HEK293 (cell line): ENCODE measurements around the gene PDIA4.

ENCODE experiments used
- ELK4 ChIP-seq: IDR thresholded peaks from 2 replicates; pipeline ENCODE4 v1.6.1; 2011; ENCODE audit warnings: mild to moderate bottlenecking, low read depth, low read length, borderline replicate concordance
- HOXA7 ChIP-seq: sonication (generic); formaldehyde crosslinking; IDR thresholded peaks from 2 replicates; pipeline ENCODE4 v1.8.1; 2022; ENCODE audit warnings: missing genetic modification reagents, borderline replicate concordance
- HOXC10 ChIP-seq: sonication (generic); formaldehyde crosslinking; IDR thresholded peaks from 2 replicates; pipeline ENCODE4 v1.8.1; 2023; ENCODE audit warnings: mild to moderate bottlenecking, missing genetic modification reagents
- KLF8 ChIP-seq: fragments of 450-650 bp; formaldehyde crosslinking; IDR thresholded peaks from 2 replicates; pipeline ENCODE4 v1.5.1; 2016; ENCODE audit warnings: missing biosample characterization, missing genetic modification characterization
- MEIS1 ChIP-seq: sonication (generic); formaldehyde crosslinking; IDR thresholded peaks from 2 replicates; pipeline ENCODE4 v1.8.1; 2022; ENCODE audit warnings: missing genetic modification reagents, mild to moderate bottlenecking, borderline replicate concordance
- PRDM4 ChIP-seq: fragments of 450-650 bp; formaldehyde crosslinking; IDR thresholded peaks from 2 replicates; pipeline ENCODE4 v1.5.1; 2017; ENCODE audit warnings: missing biosample characterization, missing genetic modification characterization
- REPIN1 ChIP-seq: fragments of 450-650 bp; formaldehyde crosslinking; IDR thresholded peaks from 2 replicates; pipeline ENCODE4 v1.5.1; 2017; ENCODE audit warnings: missing biosample characterization, missing genetic modification characterization, low read depth
- SP7 ChIP-seq: fragments of 450-650 bp; formaldehyde crosslinking; IDR thresholded peaks from 2 replicates; pipeline ENCODE4 v1.5.1; 2016; ENCODE audit warnings: missing biosample characterization, missing genetic modification characterization
- TCF7L2 ChIP-seq: IDR thresholded peaks from 2 replicates; pipeline ENCODE4 v1.6.1; 2011; ENCODE audit warnings: low read depth, mild to moderate bottlenecking, inconsistent platforms, low read length, moderate library complexity, borderline replicate concordance
- ZBTB1 ChIP-seq: fragments of 450-650 bp; formaldehyde crosslinking; IDR thresholded peaks from 2 replicates; pipeline ENCODE4 v1.5.1; 2016; ENCODE audit warnings: missing biosample characterization, missing genetic modification characterization
- ZNF10 ChIP-seq: fragments of 450-650 bp; formaldehyde crosslinking; IDR thresholded peaks from 2 replicates; pipeline ENCODE4 v1.5.1; 2017; ENCODE audit warnings: missing biosample characterization, missing genetic modification characterization
- ZNF174 ChIP-seq: fragments of 450-650 bp; formaldehyde crosslinking; IDR thresholded peaks from 2 replicates; pipeline ENCODE4 v1.5.0; 2017; ENCODE audit warnings: missing biosample characterization, mild to moderate bottlenecking, missing genetic modification characterization
- ZNF184 ChIP-seq: fragments of 450-650 bp; IDR thresholded peaks from 2 replicates; pipeline ENCODE4 v1.5.1; 2018; ENCODE audit warnings: missing biosample characterization, mild to moderate bottlenecking, missing genetic modification characterization
- ZNF211 ChIP-seq: fragments of 450-650 bp; formaldehyde crosslinking; IDR thresholded peaks from 2 replicates; pipeline ENCODE4 v1.5.1; 2016; ENCODE audit warnings: low read depth, missing biosample characterization, missing genetic modification characterization
- ZNF223 ChIP-seq: fragments of 450-650 bp; formaldehyde crosslinking; IDR thresholded peaks from 2 replicates; pipeline ENCODE4 v1.5.1; 2016; ENCODE audit warnings: missing biosample characterization, missing genetic modification characterization
- ZNF26 ChIP-seq: fragments of 450-650 bp; formaldehyde crosslinking; IDR thresholded peaks from 2 replicates; pipeline ENCODE4 v1.5.1; 2016; ENCODE audit warnings: missing biosample characterization, missing genetic modification characterization
- ZNF335 ChIP-seq: fragments of 450-650 bp; formaldehyde crosslinking; conservative IDR thresholded peaks from 2 replicates; pipeline ENCODE4 v1.5.1; 2016; ENCODE audit warnings: missing biosample characterization, missing genetic modification characterization
- ZNF544 ChIP-seq: fragments of 450-650 bp; formaldehyde crosslinking; IDR thresholded peaks from 2 replicates; pipeline ENCODE4 v1.5.0; 2017; ENCODE audit warnings: missing biosample characterization, missing genetic modification characterization
- ZNF558 ChIP-seq: fragments of 450-650 bp; formaldehyde crosslinking; IDR thresholded peaks from 2 replicates; pipeline ENCODE4 v1.5.1; 2016; ENCODE audit warnings: missing biosample characterization, missing genetic modification characterization
- ZNF654 ChIP-seq: fragments of 450-650 bp; formaldehyde crosslinking; IDR thresholded peaks from 2 replicates; pipeline ENCODE4 v1.5.1; 2016; ENCODE audit warnings: low read depth, missing biosample characterization, missing genetic modification characterization
- ZNF701 ChIP-seq: fragments of 450-650 bp; formaldehyde crosslinking; IDR thresholded peaks from 2 replicates; pipeline ENCODE4 v1.5.1; 2016; ENCODE audit warnings: missing biosample characterization, missing genetic modification characterization
- ZSCAN30 ChIP-seq: fragments of 450-650 bp; IDR thresholded peaks from 2 replicates; pipeline ENCODE4 v1.5.1; 2018; ENCODE audit warnings: missing biosample characterization, mild to moderate bottlenecking, missing genetic modification characterization, moderate library complexity
- TF ChIP-seq, protein P1 (sequence below): fragments of 450-650 bp; formaldehyde crosslinking; IDR thresholded peaks from 2 replicates; pipeline ENCODE4 v1.5.1; 2016; ENCODE audit warnings: missing biosample characterization, missing genetic modification characterization
- TF ChIP-seq, protein P2 (sequence below): fragments of 450-650 bp; formaldehyde crosslinking; IDR thresholded peaks from 2 replicates; pipeline ENCODE4 v1.5.1; 2016; ENCODE audit warnings: missing biosample characterization, missing genetic modification characterization, borderline replicate concordance
- TF ChIP-seq, protein P3 (sequence below): fragments of 450-650 bp; formaldehyde crosslinking; optimal IDR thresholded peaks from 2 replicates; pipeline ENCODE3; 2016; ENCODE audit warnings: missing biosample characterization, mild to moderate bottlenecking, missing genetic modification characterization
- TF ChIP-seq, protein P4 (sequence below): fragments of 450-650 bp; IDR thresholded peaks from 2 replicates; pipeline ENCODE4 v1.5.1; 2018; ENCODE audit warnings: missing biosample characterization, mild to moderate bottlenecking, missing genetic modification characterization

Gene PDIA4

DNA sequence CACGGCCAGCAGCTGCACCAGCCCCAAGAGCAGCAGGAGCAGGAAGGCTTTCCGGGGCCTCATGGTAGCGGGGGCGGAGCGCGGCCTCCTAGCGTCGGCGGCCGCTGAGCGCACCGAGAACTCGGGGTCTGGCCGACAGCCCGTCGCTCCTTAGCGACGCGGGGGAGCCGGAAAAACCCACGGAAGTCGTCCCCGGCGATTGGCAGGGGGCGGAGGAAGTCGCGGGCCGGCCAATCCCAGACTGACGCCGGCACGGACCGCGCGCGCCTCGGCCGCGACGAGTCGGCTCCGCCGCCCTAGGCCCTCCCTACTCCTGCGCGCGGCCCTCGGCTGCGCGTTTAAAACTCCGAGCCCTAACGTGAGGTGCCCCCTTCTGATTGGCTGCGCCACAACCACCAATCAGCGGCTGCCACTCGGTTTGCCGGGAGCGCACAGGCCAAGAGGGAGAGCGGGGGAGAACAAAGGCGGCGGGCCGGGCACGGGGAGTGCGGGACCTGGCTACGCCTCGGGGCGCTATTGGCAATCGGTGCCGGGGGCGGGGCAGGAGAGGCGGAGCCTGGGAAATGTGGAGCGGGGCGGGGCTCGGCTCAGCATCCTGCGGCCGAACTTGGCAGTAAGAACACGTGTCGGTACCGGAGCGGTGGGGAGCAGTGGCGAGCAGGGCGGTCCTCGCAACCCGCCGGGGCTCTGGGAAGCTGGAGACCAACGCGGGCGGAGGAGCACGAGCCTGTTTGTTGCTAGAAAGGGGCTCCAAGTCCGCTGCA is at the start of gene PDIA4 (continued):
- TF ChIP-seq, protein P1, sequence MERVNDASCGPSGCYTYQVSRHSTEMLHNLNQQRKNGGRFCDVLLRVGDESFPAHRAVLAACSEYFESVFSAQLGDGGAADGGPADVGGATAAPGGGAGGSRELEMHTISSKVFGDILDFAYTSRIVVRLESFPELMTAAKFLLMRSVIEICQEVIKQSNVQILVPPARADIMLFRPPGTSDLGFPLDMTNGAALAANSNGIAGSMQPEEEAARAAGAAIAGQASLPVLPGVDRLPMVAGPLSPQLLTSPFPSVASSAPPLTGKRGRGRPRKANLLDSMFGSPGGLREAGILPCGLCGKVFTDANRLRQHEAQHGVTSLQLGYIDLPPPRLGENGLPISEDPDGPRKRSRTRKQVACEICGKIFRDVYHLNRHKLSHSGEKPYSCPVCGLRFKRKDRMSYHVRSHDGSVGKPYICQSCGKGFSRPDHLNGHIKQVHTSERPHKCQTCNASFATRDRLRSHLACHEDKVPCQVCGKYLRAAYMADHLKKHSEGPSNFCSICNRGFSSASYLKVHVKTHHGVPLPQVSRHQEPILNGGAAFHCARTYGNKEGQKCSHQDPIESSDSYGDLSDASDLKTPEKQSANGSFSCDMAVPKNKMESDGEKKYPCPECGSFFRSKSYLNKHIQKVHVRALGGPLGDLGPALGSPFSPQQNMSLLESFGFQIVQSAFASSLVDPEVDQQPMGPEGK (tag by site-specific recombination), result peak; percentile 87
- TF ChIP-seq, protein P2, sequence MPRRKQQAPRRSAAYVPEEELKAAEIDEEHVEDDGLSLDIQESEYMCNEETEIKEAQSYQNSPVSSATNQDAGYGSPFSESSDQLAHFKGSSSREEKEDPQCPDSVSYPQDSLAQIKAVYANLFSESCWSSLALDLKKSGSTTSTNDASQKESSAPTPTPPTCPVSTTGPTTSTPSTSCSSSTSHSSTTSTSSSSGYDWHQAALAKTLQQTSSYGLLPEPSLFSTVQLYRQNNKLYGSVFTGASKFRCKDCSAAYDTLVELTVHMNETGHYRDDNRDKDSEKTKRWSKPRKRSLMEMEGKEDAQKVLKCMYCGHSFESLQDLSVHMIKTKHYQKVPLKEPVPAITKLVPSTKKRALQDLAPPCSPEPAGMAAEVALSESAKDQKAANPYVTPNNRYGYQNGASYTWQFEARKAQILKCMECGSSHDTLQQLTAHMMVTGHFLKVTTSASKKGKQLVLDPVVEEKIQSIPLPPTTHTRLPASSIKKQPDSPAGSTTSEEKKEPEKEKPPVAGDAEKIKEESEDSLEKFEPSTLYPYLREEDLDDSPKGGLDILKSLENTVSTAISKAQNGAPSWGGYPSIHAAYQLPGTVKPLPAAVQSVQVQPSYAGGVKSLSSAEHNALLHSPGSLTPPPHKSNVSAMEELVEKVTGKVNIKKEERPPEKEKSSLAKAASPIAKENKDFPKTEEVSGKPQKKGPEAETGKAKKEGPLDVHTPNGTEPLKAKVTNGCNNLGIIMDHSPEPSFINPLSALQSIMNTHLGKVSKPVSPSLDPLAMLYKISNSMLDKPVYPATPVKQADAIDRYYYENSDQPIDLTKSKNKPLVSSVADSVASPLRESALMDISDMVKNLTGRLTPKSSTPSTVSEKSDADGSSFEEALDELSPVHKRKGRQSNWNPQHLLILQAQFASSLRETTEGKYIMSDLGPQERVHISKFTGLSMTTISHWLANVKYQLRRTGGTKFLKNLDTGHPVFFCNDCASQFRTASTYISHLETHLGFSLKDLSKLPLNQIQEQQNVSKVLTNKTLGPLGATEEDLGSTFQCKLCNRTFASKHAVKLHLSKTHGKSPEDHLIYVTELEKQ (tag by site-specific recombination), result no peak
- TF ChIP-seq ELK4, result no peak
- TF ChIP-seq, protein P3, sequence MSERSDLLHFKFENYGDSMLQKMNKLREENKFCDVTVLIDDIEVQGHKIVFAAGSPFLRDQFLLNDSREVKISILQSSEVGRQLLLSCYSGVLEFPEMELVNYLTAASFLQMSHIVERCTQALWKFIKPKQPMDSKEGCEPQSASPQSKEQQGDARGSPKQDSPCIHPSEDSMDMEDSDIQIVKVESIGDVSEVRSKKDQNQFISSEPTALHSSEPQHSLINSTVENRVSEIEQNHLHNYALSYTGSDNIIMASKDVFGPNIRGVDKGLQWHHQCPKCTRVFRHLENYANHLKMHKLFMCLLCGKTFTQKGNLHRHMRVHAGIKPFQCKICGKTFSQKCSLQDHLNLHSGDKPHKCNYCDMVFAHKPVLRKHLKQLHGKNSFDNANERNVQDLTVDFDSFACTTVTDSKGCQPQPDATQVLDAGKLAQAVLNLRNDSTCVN (tag by site-specific recombination), result peak; percentile 98
- no peak for TF ChIP-seq ZNF211
- peak; percentile 90 for TF ChIP-seq ZNF335 (tag by site-specific recombination)
- TF ChIP-seq HOXC10 (CRISPR knock-in tag), result no peak
- TF ChIP-seq REPIN1 (tag by site-specific recombination), result no peak
- no peak for TF ChIP-seq MEIS1 (CRISPR knock-in tag)
- TF ChIP-seq, protein P4, sequence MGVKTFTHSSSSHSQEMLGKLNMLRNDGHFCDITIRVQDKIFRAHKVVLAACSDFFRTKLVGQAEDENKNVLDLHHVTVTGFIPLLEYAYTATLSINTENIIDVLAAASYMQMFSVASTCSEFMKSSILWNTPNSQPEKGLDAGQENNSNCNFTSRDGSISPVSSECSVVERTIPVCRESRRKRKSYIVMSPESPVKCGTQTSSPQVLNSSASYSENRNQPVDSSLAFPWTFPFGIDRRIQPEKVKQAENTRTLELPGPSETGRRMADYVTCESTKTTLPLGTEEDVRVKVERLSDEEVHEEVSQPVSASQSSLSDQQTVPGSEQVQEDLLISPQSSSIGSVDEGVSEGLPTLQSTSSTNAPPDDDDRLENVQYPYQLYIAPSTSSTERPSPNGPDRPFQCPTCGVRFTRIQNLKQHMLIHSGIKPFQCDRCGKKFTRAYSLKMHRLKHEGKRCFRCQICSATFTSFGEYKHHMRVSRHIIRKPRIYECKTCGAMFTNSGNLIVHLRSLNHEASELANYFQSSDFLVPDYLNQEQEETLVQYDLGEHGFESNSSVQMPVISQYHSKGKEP (tag by site-specific recombination), result 0 out of 2 replicates have a peak, but pooled peaks have one; percentile 31
- no peak for TF ChIP-seq ZNF654 (tag by site-specific recombination)
- TF ChIP-seq KLF8 (tag by site-specific recombination), result peak; percentile 58; the same call in 1 of the 2 replicates
- TF ChIP-seq ZNF558 (tag by site-specific recombination), result no peak
- TF ChIP-seq ZNF544 (tag by site-specific recombination), result no peak
- TF ChIP-seq HOXA7, result no peak
- TF ChIP-seq ZBTB1 (tag by site-specific recombination), result peak; percentile 73; the same call in 1 of the 2 replicates
- no peak for TF ChIP-seq ZNF701 (tag by site-specific recombination)
- TF ChIP-seq SP7, result peak; percentile 38; the same call in 1 of the 2 replicates
- TF ChIP-seq ZNF10, result 0 out of 2 replicates have a peak, but pooled peaks have one; percentile 35
- TF ChIP-seq PRDM4 (tag by site-specific recombination), result no peak
- TF ChIP-seq ZNF184, result no peak
- TF ChIP-seq ZSCAN30 (tag by site-specific recombination), result peak; percentile 81; the same call in 1 of the 2 replicates
- peak; percentile 96 for TF ChIP-seq TCF7L2
- TF ChIP-seq ZNF223 (tag by site-specific recombination), result peak; percentile 22; the same call in 1 of the 2 replicates
- TF ChIP-seq ZNF174 (tag by site-specific recombination), result no peak
- TF ChIP-seq ZNF26 (tag by site-specific recombination), result no peak
